Measurements from ENCODE around the gene CEACAM19.

DNA sequence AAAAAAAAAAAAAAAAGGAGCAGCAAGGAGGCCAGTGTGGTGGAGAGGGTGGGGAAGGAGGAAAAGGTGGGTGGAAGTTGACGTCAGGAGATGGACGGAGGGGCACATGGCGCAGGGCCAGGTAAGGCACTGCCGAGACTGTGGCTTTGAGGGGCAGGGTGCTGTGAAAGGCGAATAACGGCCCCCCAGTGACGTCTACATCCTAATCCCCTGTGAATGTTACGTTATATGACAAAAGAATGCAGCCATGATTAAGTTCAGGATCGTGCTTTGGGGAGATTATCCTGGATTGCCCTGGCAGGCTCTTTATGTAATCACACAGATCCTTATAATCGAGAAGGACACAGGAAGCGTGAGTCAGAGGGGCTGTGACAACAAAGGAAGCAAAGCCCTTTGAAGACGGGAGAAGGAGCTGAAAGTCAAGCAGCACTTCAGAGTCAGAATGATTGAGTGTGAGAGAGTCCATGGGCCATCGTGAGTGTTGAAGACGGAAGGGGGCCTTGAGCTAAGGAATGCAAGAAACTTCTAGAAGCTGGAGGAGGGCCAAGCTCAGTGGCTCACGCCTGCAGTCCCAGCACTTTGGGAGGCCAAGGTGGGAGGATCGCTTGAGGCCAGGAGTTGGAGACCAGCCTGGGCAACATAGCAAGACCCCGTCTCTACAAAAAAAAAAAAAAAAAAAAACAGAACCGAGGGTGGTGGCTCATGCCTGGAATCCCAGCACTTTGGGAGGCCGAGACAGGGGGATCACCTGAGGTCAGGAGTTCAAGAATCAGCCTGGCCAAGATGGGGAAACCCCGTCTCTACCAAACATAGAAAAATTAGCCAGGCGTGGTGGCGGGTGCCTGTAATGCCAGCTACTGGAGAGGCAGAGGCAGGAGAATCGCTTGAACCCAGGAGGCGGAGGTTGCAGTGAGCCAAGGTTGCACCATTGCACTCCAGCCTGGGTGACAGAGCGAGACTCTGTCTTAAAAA lies 13.9 kb downstream of the CEACAM19 start:
- TF ChIP-seq, protein P1, sequence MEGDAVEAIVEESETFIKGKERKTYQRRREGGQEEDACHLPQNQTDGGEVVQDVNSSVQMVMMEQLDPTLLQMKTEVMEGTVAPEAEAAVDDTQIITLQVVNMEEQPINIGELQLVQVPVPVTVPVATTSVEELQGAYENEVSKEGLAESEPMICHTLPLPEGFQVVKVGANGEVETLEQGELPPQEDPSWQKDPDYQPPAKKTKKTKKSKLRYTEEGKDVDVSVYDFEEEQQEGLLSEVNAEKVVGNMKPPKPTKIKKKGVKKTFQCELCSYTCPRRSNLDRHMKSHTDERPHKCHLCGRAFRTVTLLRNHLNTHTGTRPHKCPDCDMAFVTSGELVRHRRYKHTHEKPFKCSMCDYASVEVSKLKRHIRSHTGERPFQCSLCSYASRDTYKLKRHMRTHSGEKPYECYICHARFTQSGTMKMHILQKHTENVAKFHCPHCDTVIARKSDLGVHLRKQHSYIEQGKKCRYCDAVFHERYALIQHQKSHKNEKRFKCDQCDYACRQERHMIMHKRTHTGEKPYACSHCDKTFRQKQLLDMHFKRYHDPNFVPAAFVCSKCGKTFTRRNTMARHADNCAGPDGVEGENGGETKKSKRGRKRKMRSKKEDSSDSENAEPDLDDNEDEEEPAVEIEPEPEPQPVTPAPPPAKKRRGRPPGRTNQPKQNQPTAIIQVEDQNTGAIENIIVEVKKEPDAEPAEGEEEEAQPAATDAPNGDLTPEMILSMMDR (IDR thresholded peaks at IDR 0.05) = no peak
- TF ChIP-seq EP300 (IDR thresholded peaks at IDR 0.05) (no peak), POLR2A (IDR thresholded peaks at IDR 0.05) (no peak)

Measured in ovary (tissue), 3 donors.